DND-41 (cell line): Measurements from ENCODE around the gene SLC12A4.
"Not testable (repeated sequence)": the region's sequence is repeated elsewhere in the genome, so short reads cannot be mapped to it uniquely, and the experiment has no call there.

ENCODE experiments used
- ATAC-seq: fragments of 200-7000 bp; cut with Tn5 transposase; 3 replicates; pipeline ENCODE4 v1.9.1; 2021; ENCODE audit warnings: low read depth; ENCODE audit not compliant: insufficient read depth
- DNase-seq: peaks from one replicate; pipeline ENCODE4 v3.0.0-alpha.2; 2020
- H2AFZ ChIP-seq: 2 replicates; pipeline ENCODE4 v1.6.0; 2012; ENCODE audit warnings: low read depth, low read length
- H3K27ac ChIP-seq: 2 replicates; pipeline ENCODE4 v1.5.1; 2012; ENCODE audit warnings: low read length, inconsistent platforms
- H3K27me3 ChIP-seq: fragments of 200-600 bp; sonication (generic); 2 replicates; pipeline ENCODE4 v1.6.0; 2012; ENCODE audit warnings: low read length, mild to moderate bottlenecking, inconsistent platforms; ENCODE audit not compliant: insufficient read depth, poor library complexity
- H3K36me3 ChIP-seq: 2 replicates; pipeline ENCODE4 v1.5.1; 2012; ENCODE audit warnings: low read length, inconsistent platforms; ENCODE audit not compliant: insufficient read depth
- H3K4me1 ChIP-seq: 2 replicates; pipeline ENCODE4 v1.5.1; 2012; ENCODE audit warnings: mild to moderate bottlenecking, low read length; ENCODE audit not compliant: insufficient read depth
- H3K4me2 ChIP-seq: 2 replicates; pipeline ENCODE4 v1.6.0; 2012; ENCODE audit warnings: mild to moderate bottlenecking, moderate library complexity, low read length, inconsistent platforms; ENCODE audit not compliant: insufficient read depth
- H3K4me3 ChIP-seq, 2 experiments: fragments of 200-600 bp in 1 of 2; shearing (Covaris generic) in 1 of 2; 2 replicates each; pipeline ENCODE4 v1.5.1; 2012 to 2016; ENCODE audit warnings: inconsistent platforms in 2 of 2, low read length in 2 of 2, mild to moderate bottlenecking in 2 of 2, low read depth in 1 of 2, moderate library complexity in 1 of 2
- H3K79me2 ChIP-seq: 2 replicates; pipeline ENCODE4 v1.6.0; 2012; ENCODE audit warnings: low read length, inconsistent platforms; ENCODE audit not compliant: insufficient read depth
- H3K9ac ChIP-seq: 2 replicates; pipeline ENCODE4 v1.6.0; 2012; ENCODE audit warnings: low read depth, mild to moderate bottlenecking, inconsistent platforms, low read length, moderate library complexity
- H3K9me3 ChIP-seq: 2 replicates; pipeline ENCODE4 v1.5.1; 2012; ENCODE audit warnings: low read length, moderate library complexity, mild to moderate bottlenecking, inconsistent platforms; ENCODE audit not compliant: insufficient read depth, severe bottlenecking
- H4K20me1 ChIP-seq: 2 replicates; pipeline ENCODE4 v1.6.0; 2012; ENCODE audit warnings: low read length; ENCODE audit not compliant: insufficient read depth
- CTCF ChIP-seq: IDR thresholded peaks from 2 replicates; pipeline ENCODE4 v1.5.1; 2012; ENCODE audit warnings: borderline replicate concordance, low read length, moderate library complexity, mild to moderate bottlenecking; ENCODE audit not compliant: poor library complexity, severe bottlenecking; ENCODE audit errors: extremely low read depth
- EZH2 ChIP-seq: IDR thresholded peaks from 3 replicates; pipeline ENCODE4 v1.6.1; 2012; ENCODE audit warnings: borderline replicate concordance, low read depth, mild to moderate bottlenecking, moderate library complexity, low read length, inconsistent platforms; ENCODE audit not compliant: severe bottlenecking

SLC12A4 gene

GRCh38 chr16:67977005-67977404, 8.6 kb upstream of the SLC12A4 start:
- Histone ChIP-seq H4K20me1 (no peaks in the 10 kb centered on the region), H2AFZ (no peak overlapping the region), H3K4me2 (no peak overlapping the region), H3K36me3 (no peaks in the 10 kb centered on the region), H3K9ac (no peak overlapping the region; the same call in 1 of the 2 replicates), H3K9me3 (no peaks in the 10 kb centered on the region), H3K4me1 (no peaks in the 10 kb centered on the region), H3K4me3 (no peak overlapping the region), H3K27me3 (no peaks in the 10 kb centered on the region), H3K79me2 (no peaks in the 10 kb centered on the region), H3K27ac (no peak overlapping the region)
- TF ChIP-seq EZH2 (no peak), CTCF (no peak)
- DNase-seq (no peak), ATAC-seq (no peak)

DNA sequence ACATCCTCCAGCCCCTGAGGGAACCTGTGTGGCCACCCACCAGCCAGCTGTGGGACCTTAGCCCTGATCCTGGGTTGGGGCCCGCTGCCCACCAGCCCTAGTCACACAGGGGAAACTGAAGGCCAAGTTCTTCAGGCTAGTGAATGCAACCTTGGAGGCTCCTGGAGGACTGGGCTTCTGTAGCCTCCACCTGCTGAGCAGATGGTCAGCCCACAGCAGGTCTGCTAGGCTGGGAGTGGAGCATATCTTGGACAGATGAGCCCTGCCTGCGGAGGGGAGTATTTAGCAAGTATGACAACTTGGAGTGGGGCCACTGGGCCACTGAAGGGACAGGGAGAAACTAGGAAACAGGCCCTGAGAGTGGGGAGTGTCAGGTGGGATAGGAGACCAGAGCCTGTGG, 7.8 kb upstream of the SLC12A4 start:
- no peak overlapping the region for H2AFZ ChIP-seq
- H3K27me3 ChIP-seq = no peaks in the 10 kb centered on the region
- ATAC-seq (no peak), DNase-seq (no peak)
- no peak overlapping the region for H3K9ac ChIP-seq
- no peaks in the 10 kb centered on the region for H3K9me3 ChIP-seq
- no peak overlapping the region for H3K27ac ChIP-seq
- H3K4me3 ChIP-seq = no peak overlapping the region
- TF ChIP-seq CTCF (no peak), EZH2 (no peak)
- H3K4me2 ChIP-seq = no peak overlapping the region
- H3K4me1 ChIP-seq = no peaks in the 10 kb centered on the region
- H4K20me1 ChIP-seq = no peaks in the 10 kb centered on the region
- no peaks in the 10 kb centered on the region for H3K79me2 ChIP-seq
- H3K36me3 ChIP-seq = no peaks in the 10 kb centered on the region

DNA sequence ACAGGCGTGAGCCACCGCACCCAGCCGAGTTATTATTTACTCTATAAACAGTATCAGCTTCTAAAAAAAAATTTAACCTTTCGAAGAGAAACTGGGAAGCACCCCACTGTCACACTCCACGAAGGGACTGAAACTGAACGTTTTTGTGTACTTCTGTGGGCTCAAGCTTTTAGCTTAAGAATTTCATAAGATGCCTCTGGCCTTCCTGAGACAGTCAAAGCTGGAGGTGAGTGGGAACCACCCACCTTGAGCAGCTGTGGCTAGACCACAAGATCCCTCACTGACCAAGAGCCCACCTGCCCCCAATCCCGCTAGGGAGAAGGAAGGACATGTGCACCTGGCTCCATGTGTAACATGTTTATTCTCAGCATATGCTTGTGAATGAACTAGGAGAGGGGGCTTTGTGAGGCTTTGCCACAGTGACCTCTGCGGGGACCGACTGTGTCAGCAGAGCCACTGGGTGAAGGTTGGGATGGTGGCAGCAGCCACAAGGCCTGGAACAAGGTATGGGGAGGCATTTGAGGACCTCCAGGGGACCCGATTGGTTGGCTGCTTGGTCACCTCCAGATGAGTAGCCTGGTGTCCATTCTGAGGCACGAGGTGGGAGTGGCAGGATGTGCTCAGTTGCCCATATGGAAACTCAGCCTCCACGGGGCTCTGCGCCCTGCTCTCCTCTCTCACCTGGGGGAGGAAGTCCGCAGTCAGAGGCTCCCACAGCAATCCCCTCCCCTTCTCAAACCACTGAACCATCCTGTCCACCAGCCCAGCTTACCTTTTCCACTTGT, 7.1 kb upstream of the SLC12A4 start:
- Histone ChIP-seq H3K36me3 (no peaks in the 10 kb centered on the region), H3K27me3 (no peaks in the 10 kb centered on the region), H3K9me3 (no peaks in the 10 kb centered on the region), H3K4me2 (no peak overlapping the region), H3K27ac (no peak overlapping the region), H3K9ac (no peak overlapping the region), H3K4me3 (no peak overlapping the region), H4K20me1 (no peaks in the 10 kb centered on the region), H3K79me2 (no peaks in the 10 kb centered on the region), H2AFZ (no peak overlapping the region), H3K4me1 (no peaks in the 10 kb centered on the region)
- DNase-seq = no peak
- TF ChIP-seq EZH2 = no peak
- no peak for TF ChIP-seq CTCF
- no peak for ATAC-seq

- not testable (repeated sequence) for H3K9ac ChIP-seq, H3K4me2 ChIP-seq, H3K4me3 ChIP-seq, ATAC-seq, H3K36me3 ChIP-seq, H2AFZ ChIP-seq, H3K9me3 ChIP-seq, H4K20me1 ChIP-seq, H3K79me2 ChIP-seq, DNase-seq, H3K27ac ChIP-seq, H3K27me3 ChIP-seq
- peaks cover 14% of the 10 kb centered on the region for H3K4me1 ChIP-seq
Measured at GRCh38 chr16:67972285-67972684, 3.8 kb upstream of the SLC12A4 start.
